ENCODE data around the gene CFAP221.

DNA sequence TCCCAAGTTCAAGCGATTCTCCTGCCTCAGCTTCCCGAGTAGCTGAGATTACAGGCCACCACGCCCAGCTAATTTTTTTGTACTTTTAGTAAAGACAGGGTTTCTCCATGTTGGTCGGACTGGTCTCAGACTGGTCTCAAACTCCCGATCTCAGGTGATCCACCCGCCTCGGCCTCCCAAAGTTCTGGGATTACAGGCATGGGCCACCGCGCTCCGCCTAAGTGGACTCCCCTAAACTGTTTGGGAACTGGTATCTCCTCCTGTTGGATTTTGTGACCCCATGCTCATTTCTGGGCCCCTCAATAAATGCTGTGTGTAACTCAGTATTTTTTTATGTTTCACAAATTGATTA is 25.2 kb upstream of the CFAP221 start:
- TF ChIP-seq NFRKB (IDR thresholded peaks at IDR 0.05) (no peak), FOXA1 (IDR thresholded peaks at IDR 0.05) (no peak), FOXM1 (IDR thresholded peaks at IDR 0.05; ENCODE audit: borderline replicate concordance) (no peak), CTBP1 (IDR thresholded peaks at IDR 0.05; ENCODE audit: borderline replicate concordance) (no peak), ARNT (IDR thresholded peaks at IDR 0.05) (no peak), SUZ12 (IDR thresholded peaks at IDR 0.05) (no peak), TARDBP (IDR thresholded peaks at IDR 0.05) (no peak), L3MBTL2 (conservative IDR thresholded peaks at IDR 0.05) (no peak), ZNF384 (IDR thresholded peaks at IDR 0.05) (no peak), SP1 (IDR thresholded peaks at IDR 0.05) (no peak), FOXK2 (IDR thresholded peaks at IDR 0.05) (no peak), BHLHE40 (IDR thresholded peaks at IDR 0.05; ENCODE audit: borderline replicate concordance) (no peak), LEF1 (IDR thresholded peaks at IDR 0.05; ENCODE audit: borderline replicate concordance) (no peak)
- TF ChIP-seq, protein P1, sequence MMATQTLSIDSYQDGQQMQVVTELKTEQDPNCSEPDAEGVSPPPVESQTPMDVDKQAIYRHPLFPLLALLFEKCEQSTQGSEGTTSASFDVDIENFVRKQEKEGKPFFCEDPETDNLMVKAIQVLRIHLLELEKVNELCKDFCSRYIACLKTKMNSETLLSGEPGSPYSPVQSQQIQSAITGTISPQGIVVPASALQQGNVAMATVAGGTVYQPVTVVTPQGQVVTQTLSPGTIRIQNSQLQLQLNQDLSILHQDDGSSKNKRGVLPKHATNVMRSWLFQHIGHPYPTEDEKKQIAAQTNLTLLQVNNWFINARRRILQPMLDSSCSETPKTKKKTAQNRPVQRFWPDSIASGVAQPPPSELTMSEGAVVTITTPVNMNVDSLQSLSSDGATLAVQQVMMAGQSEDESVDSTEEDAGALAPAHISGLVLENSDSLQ (IDR thresholded peaks at IDR 0.05): no peak

Data from HEK293T (cell line).